Naive B cell (primary cell): ENCODE data around the gene PCED1A. TPM values are rescaled to one million over a fixed set of nuclear protein-coding genes. Genes with fewer than 3 reads are reported as not detected.
"Not testable (repeated sequence)": the region's sequence is repeated elsewhere in the genome, so short reads cannot be mapped to it uniquely, and the experiment has no call there.

Experiments used
- ATAC-seq, 2 donors: fragments of 150-1000 bp; cut with Tn5 transposase; 2 replicates each; pipeline ENCODE4 v1.10.0; 2021; ENCODE audit warnings: low read depth in 2 of 2, mild to moderate bottlenecking in 2 of 2, moderate library complexity in 2 of 2
- DNase-seq: peaks from one replicate; pipeline ENCODE4 v3.0.0; 2022
- H3K27ac Mint-ChIP-seq, 6 donors: one replicate each; pipeline ENCODE4 v1.8.0; 2020 to 2022; ENCODE audit warnings: mild to moderate bottlenecking in 6 of 6, mixed read lengths in 6 of 6, moderate library complexity in 5 of 6, inconsistent platforms in 2 of 6
- H3K27me3 Mint-ChIP-seq, 3 donors: one replicate each; pipeline ENCODE4 v1.8.0; 2021 to 2022; ENCODE audit warnings: mixed read lengths in 3 of 3, mild to moderate bottlenecking in 1 of 3
- H3K36me3 Mint-ChIP-seq, 2 donors: one replicate each; pipeline ENCODE4 v1.8.0; 2020 to 2022; ENCODE audit warnings: mixed read lengths in 2 of 2, inconsistent platforms in 1 of 2, mild to moderate bottlenecking in 1 of 2
- H3K4me1 Mint-ChIP-seq, 3 donors: one replicate each; pipeline ENCODE4 v1.8.0; 2020 to 2022; ENCODE audit warnings: mixed read lengths in 3 of 3, inconsistent platforms in 1 of 3, mild to moderate bottlenecking in 1 of 3, moderate library complexity in 1 of 3
- H3K4me3 Mint-ChIP-seq, 8 donors: one replicate each; pipeline ENCODE4 v1.8.0; 2020 to 2022; ENCODE audit warnings: mild to moderate bottlenecking in 8 of 8, mixed read lengths in 8 of 8, moderate library complexity in 8 of 8, inconsistent platforms in 2 of 8
- H3K9me3 Mint-ChIP-seq, 7 donors: one replicate each; pipeline ENCODE4 v1.8.0; 2020 to 2022; ENCODE audit warnings: mixed read lengths in 7 of 7, mild to moderate bottlenecking in 5 of 7, inconsistent platforms in 2 of 7, moderate library complexity in 1 of 7
- polyA plus RNA-seq, 6 donors: library from polyadenylated mRNA; unstranded; fragments of 300-500 nt; fragmentation: Illumina TruSeq; gene quantifications; one replicate each; pipeline ENCODE4 v1.2.3, GENCODE V29; 2021; ENCODE audit warnings: low read depth in 6 of 6

PCED1A gene
- polyA plus RNA-seq, 6 donors from 2014 or later: 16.6 to 38.4 (median 22.5) TPM

DNA sequence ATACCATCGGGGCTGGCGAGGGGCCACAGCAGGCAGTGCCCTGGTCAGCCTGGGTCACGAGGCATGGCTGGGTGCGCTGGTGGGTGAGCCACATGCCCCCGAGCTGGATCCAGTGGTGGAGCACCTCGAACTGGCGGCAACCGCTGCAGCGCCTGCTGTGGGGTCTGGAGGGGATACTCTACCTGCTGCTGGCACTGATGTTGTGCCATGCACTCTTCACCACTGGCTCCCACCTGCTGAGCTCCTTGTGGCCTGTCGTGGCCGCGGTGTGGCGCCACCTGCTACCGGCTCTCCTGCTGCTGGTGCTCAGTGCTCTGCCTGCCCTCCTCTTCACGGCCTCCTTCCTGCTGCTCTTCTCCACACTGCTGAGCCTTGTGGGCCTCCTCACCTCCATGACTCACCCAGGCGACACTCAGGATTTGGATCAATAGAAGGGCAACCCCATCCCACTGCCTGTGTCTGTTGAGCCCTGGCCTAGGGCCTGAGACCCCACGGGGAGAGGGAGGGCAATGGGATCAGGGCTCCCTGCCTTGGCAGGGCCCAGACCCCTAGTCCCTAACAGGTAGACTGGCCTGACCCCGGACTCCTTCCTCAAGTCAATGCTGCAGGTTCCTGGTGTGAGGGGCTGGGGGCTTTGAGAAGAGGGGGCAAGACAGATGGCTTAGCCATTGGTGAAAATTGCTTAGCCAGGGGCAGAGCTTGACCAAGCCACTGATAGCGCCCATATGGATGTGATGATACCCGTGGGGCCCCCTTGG, 23.7 kb downstream of the PCED1A start:
- no peak overlapping the region for H3K27ac Mint-ChIP-seq
- peaks cover 0 to 19% of the 10 kb centered on the region in 2 donors for H3K36me3 Mint-ChIP-seq
- ATAC-seq: no peak
- H3K9me3 Mint-ChIP-seq: peaks cover 4 to 17% (median 12%) of the 10 kb centered on the region in 7 donors
- no peak for DNase-seq
- H3K4me3 Mint-ChIP-seq: no peak overlapping the region
- H3K4me1 Mint-ChIP-seq: peaks cover 4 to 11% (median 5%) of the 10 kb centered on the region in 3 donors
- peaks cover 30 to 88% (median 66%) of the 10 kb centered on the region in 3 donors for H3K27me3 Mint-ChIP-seq

DNA sequence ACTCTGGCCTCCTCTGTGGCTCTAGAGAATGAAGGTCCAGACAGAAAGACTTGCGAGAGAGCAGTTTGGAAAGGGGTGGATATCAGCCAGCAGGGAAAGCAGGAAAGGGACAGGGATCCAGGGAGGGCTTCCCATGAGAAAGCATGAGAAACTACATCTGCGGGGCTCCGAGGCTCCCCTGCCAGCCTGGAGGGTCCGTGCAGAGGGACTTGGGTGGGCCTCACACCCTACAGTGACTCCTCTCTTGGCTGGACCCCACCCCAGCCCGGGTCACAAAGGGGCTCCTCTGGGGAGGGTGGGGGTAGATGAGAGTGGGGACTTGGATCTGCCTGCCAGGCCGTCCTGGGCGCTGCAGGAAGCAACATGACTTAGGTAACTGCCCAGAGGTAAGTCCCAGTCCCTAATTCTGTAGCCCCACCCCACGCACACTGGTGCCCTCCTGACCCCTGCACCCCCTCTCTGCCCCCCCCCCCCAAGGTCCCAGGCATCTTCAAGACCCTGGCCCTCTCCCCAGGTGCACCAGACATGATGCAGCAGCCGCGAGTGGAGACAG, 24.3 kb downstream of the PCED1A start, which contains the start of gene TMEM239:
TMEM239 (plus strand) TSS at position 335 of the 553 bp plus-strand sequence; CDS start at position 526, 191 bp downstream.
- ATAC-seq (no peak), DNase-seq (no peak)
- no peak within 1 kb of the TSS for H3K4me3 Mint-ChIP-seq
- peaks cover 27 to 90% (median 69%) of the 10 kb centered on the region in 3 donors for H3K27me3 Mint-ChIP-seq
- H3K36me3 Mint-ChIP-seq: peaks cover 0 to 25% of the 10 kb centered on the region in 2 donors
- H3K9me3 Mint-ChIP-seq: peaks cover 5 to 22% (median 12%) of the 10 kb centered on the region in 7 donors
- H3K4me1 Mint-ChIP-seq: peaks cover 0 to 9% (median 3%) of the 10 kb centered on the region in 3 donors
- H3K27ac Mint-ChIP-seq: peak within 1 kb of the TSS in 1 of 6 donors; percentile 73

DNA sequence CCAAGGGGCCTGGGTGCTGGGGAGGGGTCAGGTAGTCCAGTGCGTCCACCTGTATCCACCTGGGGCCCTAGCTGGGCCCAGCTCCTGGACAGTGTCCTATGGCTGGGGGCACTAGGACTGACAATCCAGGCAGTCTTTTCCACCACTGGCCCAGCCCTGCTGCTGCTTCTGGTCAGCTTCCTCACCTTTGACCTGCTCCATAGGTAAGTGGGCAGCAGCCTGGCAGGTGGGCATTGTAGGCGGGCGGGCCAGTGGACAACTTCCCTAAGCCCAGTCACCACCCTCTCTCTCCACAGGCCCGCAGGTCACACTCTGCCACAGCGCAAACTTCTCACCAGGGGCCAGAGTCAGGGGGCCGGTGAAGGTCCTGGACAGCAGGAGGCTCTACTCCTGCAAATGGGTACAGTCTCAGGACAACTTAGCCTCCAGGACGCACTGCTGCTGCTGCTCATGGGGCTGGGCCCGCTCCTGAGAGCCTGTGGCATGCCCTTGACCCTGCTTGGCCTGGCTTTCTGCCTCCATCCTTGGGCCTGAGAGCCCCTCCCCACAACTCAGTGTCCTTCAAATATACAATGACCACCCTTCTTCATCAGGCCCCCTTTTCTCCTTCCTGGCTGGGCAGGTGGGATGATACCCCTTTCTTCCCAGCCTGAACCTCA, 25.1 kb downstream of the PCED1A start:
- peaks cover 31 to 89% (median 67%) of the 10 kb centered on the region in 3 donors for H3K27me3 Mint-ChIP-seq
- H3K9me3 Mint-ChIP-seq: peaks cover 5 to 25% (median 12%) of the 10 kb centered on the region in 7 donors
- DNase-seq (no peak), ATAC-seq (no peak)
- H3K4me3 Mint-ChIP-seq: no peak overlapping the region
- H3K36me3 Mint-ChIP-seq: peaks cover 0 to 25% of the 10 kb centered on the region in 2 donors
- H3K27ac Mint-ChIP-seq: no peak overlapping the region
- peaks cover 0 to 8% (median 3%) of the 10 kb centered on the region in 3 donors for H3K4me1 Mint-ChIP-seq

DNA sequence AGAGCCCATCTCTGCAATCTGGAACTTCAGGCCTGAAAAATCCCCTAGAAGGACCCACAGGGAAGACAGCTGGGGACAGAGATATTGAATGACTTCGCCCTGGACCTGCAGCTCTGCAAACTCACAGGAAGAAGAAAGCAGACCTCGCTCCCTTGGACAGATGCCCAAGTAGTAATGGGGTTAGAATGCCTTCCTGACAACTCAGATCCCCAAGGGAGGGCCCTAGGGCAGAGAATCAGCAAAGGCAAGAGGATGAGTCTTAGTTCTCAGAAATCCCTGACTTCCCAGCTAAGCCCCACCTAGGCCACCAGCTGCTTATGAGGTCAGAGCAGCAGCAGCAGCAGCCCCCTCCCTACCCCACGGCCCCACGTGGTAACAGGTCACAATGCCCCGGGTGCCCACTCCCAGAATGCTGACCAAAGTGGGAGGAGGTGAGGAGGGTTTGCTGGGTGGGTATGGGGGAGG, 25.8 kb downstream of the PCED1A start, which contains the start of gene C20orf141:
C20orf141 (plus strand) TSS at position 401 of the 465 bp plus-strand sequence. CDS start 198 bp downstream, outside the sequence.
- Mint-ChIP-seq H3K4me3 (no peak within 1 kb of the TSS), H3K9me3 (peaks cover 5 to 25% (median 12%) of the 10 kb centered on the region in 7 donors), H3K27ac (peak within 1 kb of the TSS in 2 of 6 donors; percentile 53 to 73), H3K27me3 (peaks cover 26 to 82% (median 60%) of the 10 kb centered on the region in 3 donors), H3K36me3 (peaks cover 0 to 18% of the 10 kb centered on the region in 2 donors), H3K4me1 (peaks cover 0 to under 1% (median 0%) of the 10 kb centered on the region in 3 donors)
- DNase-seq (no peak), ATAC-seq (no peak)

DNA sequence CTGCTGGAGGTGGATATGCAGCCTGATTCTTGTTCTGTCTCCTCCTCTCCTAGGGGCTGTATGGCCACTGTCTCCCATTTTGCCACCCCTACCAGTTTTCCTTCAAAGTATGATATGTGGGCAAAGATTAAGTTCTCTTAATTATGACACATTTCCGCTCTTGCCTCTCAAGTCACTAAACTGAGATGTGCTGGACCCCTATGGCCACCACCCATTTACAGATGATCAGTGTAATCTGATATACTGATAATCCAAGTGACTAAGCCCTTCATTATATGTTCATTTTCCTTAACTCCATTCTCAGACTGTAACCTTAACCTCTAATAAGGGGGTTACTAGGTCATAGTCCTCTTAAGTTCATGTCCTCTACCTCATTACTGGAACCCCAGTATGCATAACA, 26.4 kb downstream of the PCED1A start:
- ATAC-seq (no peak), DNase-seq (no peak)
- peaks cover 28 to 81% (median 61%) of the 10 kb centered on the region in 3 donors for H3K27me3 Mint-ChIP-seq
- H3K27ac Mint-ChIP-seq: peak overlapping the region in 1 of 6 donors; percentile 53
- no peak overlapping the region for H3K4me3 Mint-ChIP-seq
- H3K36me3 Mint-ChIP-seq: peaks cover 0 to 17% of the 10 kb centered on the region in 2 donors
- peaks cover 5 to 25% (median 12%) of the 10 kb centered on the region in 7 donors for H3K9me3 Mint-ChIP-seq
- no peaks in the 10 kb centered on the region for H3K4me1 Mint-ChIP-seq

DNA sequence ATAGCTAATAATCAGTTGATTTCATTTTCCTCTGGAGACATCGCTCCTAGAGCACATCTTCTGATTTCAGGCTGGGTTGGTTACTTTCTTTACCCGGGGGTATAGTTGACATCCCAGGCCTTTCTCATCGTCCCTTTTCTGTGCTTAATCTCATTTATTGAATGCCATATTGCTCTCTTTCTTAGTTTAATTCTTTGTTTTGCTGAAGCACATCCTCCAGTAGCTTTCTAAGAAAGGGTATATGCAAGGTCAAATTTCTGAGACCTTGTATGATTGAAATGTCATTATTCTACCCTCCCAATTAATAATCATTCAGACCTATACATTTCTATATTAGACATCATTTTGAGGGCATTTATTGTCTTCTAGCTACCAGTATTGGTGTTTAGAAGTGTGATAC, 28.3 kb downstream of the PCED1A start:
- Mint-ChIP-seq H3K27ac (no peak overlapping the region), H3K9me3 (peaks cover 5 to 29% (median 15%) of the 10 kb centered on the region in 7 donors), H3K36me3 (peaks cover 0 to 17% of the 10 kb centered on the region in 2 donors), H3K4me3 (no peak overlapping the region), H3K4me1 (no peaks in the 10 kb centered on the region), H3K27me3 (peaks cover 40 to 70% (median 69%) of the 10 kb centered on the region in 3 donors)
- no peak for ATAC-seq
- DNase-seq: no peak

DNA sequence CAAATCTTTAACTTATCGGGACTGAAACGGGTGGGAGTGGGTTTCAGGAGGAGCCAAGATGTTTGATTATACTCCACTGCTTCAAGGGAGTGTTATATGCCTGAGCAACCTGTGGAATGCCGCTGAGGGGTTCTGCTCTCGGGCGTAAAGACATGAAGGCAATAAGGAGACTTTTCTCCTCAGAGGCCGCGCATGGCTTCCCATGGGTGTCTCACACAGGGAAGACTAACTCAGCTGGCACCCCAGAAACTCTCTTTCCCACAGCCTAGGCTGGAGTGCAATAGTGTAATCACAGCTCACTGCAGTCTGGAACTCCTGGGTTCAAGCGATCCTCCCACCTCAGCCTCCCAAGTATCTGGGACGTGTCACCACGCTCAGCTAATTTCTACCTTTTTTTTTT, 30.8 kb downstream of the PCED1A start:
- peaks cover 51 to 76% (median 67%) of the 10 kb centered on the region in 3 donors for H3K27me3 Mint-ChIP-seq
- peaks cover 0 to 17% of the 10 kb centered on the region in 2 donors for H3K36me3 Mint-ChIP-seq
- no peak overlapping the region for H3K27ac Mint-ChIP-seq
- DNase-seq: no peak
- ATAC-seq: no peak
- H3K4me3 Mint-ChIP-seq: no peak overlapping the region
- peaks cover 0 to 5% (median 0%) of the 10 kb centered on the region in 3 donors for H3K4me1 Mint-ChIP-seq
- H3K9me3 Mint-ChIP-seq: peaks cover 5 to 29% (median 15%) of the 10 kb centered on the region in 7 donors

DNA sequence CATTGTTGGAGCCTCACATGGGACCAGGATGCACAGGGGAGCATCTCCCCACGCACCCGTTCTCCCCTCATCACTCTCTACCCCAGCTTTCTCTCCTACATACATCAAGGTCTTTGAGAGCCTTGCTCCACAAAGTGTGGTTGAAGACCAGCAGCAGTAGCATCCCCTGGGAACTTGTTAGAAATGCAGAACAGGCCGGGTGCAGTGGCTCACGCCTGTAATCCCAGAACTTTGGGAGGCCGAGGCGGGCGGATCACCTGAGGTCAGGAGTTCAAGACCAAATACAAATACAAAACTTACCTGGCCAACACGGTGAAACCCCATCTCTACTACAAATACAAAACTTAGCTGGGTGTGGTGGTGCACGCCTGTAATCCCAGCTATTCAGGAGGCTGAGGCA, 32.5 kb downstream of the PCED1A start:
- Mint-ChIP-seq H3K27me3 (peaks cover 46 to 71% (median 64%) of the 10 kb centered on the region in 3 donors), H3K9me3 (peaks cover 5 to 24% (median 11%) of the 10 kb centered on the region in 7 donors), H3K36me3 (peaks cover 0 to 17% of the 10 kb centered on the region in 2 donors)
- not testable (repeated sequence) for H3K4me1 Mint-ChIP-seq, DNase-seq, H3K4me3 Mint-ChIP-seq, H3K27ac Mint-ChIP-seq, ATAC-seq

DNA sequence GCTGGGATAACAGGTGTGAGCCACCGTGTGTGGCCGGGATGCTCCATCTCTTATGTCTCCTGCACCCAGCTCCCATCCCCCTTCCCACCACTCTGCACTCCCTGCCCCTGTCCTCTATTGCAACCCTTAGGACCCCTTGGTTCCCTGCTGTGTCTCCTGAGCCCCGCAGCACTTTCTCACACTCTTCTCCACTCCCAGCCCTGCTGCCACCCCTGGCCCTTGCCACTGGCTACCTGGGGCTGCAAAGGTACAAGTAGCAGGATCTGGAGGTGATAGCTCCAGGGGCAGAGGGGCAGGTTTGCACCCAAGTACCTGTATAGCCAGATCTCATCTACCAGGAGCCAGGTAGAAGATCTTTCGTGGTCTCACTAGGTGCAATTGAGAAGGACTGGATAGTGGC, 33.4 kb downstream of the PCED1A start:
- peaks cover 0 to 17% (median 8%) of the 10 kb centered on the region in 7 donors for H3K9me3 Mint-ChIP-seq
- H3K36me3 Mint-ChIP-seq: peaks cover 0 to 10% of the 10 kb centered on the region in 2 donors
- DNase-seq (no peak), ATAC-seq (no peak)
- peaks cover 0 to 5% (median 3%) of the 10 kb centered on the region in 3 donors for H3K4me1 Mint-ChIP-seq
- H3K4me3 Mint-ChIP-seq: no peak overlapping the region
- H3K27ac Mint-ChIP-seq: no peak overlapping the region
- H3K27me3 Mint-ChIP-seq: peaks cover 49 to 71% (median 63%) of the 10 kb centered on the region in 3 donors

DNA sequence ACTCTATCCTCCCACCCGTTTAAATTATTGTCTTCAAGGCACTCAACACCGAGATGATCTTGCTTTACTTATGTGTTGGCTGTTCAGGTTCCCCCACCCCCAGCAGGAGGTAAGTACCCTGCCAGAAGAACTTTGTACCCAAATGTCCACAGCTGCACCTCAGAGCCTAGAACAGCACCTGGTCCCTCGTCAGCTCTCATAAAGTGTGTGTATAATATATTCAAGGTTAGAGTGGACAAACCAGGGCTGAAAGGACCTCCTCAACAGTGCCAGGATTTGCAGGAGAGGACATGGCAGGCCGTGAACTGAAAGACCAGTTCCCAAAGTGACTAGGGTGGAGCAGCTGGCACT, 34.1 kb downstream of the PCED1A start:
- DNase-seq (no peak), ATAC-seq (no peak)
- Mint-ChIP-seq H3K4me1 (peaks cover under 1 to 8% (median 8%) of the 10 kb centered on the region in 3 donors), H3K27me3 (peaks cover 49 to 67% (median 61%) of the 10 kb centered on the region in 3 donors), H3K36me3 (peaks cover 0 to 3% of the 10 kb centered on the region in 2 donors), H3K4me3 (no peak overlapping the region), H3K9me3 (peaks cover 0 to 11% (median 5%) of the 10 kb centered on the region in 7 donors), H3K27ac (no peak overlapping the region)

DNA sequence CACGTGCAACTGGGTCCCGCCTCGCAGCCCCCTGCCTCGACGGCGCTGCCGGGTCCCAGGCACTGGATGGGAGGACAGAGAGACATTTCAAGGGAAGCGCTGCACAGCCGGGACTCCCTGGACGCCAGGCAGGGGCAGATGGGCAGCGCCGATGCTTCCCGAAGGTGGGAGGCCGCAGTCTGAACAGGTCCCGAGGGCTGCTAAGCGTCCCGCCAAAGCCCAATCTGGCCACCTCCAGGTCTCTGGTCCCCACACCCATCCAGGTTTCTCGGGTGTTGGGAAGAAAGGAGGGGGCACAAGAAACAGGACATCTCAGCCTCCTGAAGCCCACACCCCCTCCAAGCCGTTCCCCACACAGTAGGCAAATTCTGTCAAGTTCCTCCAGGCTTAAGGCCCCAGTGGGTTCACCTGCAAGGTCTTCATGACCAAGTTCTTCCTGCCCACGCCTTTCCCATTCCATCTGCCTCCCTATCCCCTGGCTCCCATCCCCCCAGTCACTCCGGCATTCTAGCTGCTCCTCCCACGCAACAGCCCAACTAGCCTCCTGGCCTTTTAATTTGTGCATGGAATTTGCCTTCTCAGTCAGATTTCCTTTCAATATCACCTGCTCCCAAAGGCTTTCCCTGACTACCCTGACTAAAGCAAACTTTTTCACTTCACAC, 34.6 kb downstream of the PCED1A start:
- Mint-ChIP-seq H3K27me3 (peaks cover 51 to 67% (median 61%) of the 10 kb centered on the region in 3 donors), H3K36me3 (no peaks in the 10 kb centered on the region), H3K9me3 (peaks cover 0 to 7% (median under 1%) of the 10 kb centered on the region in 7 donors), H3K27ac (no peak overlapping the region), H3K4me3 (no peak overlapping the region), H3K4me1 (peaks cover 6 to 13% (median 13%) of the 10 kb centered on the region in 3 donors)
- DNase-seq: no peak
- ATAC-seq: no peak

DNA sequence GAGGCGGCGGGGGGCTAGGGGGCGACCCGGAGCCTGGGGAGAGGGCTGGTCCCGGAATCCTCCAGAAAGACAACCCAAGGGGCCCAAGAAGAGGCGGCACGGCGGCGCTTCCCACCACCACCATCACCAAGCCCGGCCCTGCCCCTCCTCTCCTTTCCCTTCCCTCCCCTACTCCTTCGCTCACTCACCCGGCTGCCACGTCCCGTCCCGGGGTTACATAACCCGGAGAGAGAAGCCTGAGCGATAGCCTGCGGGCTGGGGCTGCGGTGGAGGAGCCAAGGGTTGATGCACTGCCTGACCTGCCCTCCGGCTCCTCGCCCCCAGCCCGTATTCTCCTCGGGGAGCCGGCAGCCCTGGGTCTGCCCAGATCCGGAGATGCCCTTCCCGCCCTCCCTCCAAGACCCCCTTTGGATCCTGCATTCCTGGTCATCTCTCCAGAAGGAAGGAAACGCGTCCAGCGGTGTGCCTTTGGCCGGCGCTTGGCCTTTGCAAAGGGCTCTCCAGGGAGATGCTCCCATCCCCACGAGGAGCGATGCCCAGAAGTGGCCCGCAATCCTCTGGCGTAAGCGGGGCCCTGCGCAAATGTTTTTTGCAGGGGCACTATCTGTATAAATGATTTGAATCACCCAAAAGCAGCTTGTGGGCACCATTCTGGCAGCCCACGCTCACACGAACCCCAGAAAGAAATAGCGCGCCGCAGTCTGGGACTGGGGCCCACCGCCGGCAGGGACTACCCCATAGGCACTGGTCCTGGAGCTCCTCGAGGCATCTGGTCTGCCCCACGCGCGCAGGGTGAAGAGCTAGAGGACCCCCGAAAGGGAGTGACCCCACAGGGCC, 35.4 kb downstream of the PCED1A start:
- Mint-ChIP-seq H3K27me3 (peaks cover 55 to 73% (median 67%) of the 10 kb centered on the region in 3 donors), H3K4me3 (no peak overlapping the region), H3K4me1 (peaks cover 11 to 20% (median 17%) of the 10 kb centered on the region in 3 donors), H3K27ac (no peak overlapping the region), H3K9me3 (peaks cover 0 to 6% (median 0%) of the 10 kb centered on the region in 7 donors), H3K36me3 (peaks cover 0 to 2% of the 10 kb centered on the region in 2 donors)
- no peak for ATAC-seq
- DNase-seq: no peak
